ENCODE results near the gene PAX1.

PAX1 gene

GRCh38 chr20:21707999-21708737 is 2.7 kb downstream of the PAX1 start:
- no peak overlapping the region for H3K4me3 ChIP-seq (ENCODE audit: low read length)
- no peak for TF ChIP-seq CTCF (conservative IDR thresholded peaks at IDR 0.05; ENCODE audit: low read length)
- DNase-seq (ENCODE audit: low read depth), result no peak

GRCh38 chr20:21708738-21709534 is 3.5 kb downstream of the PAX1 start:
- TF ChIP-seq CTCF (conservative IDR thresholded peaks at IDR 0.05; ENCODE audit: low read length), result no peak
- no peak for DNase-seq (ENCODE audit: low read depth)
- no peak overlapping the region for H3K4me3 ChIP-seq (ENCODE audit: low read length)

GRCh38 chr20:21709535-21709904 is 4.1 kb downstream of the PAX1 start:
- no peak for TF ChIP-seq CTCF (conservative IDR thresholded peaks at IDR 0.05; ENCODE audit: low read length)
- DNase-seq (ENCODE audit: low read depth), result no peak
- no peak overlapping the region for H3K4me3 ChIP-seq (ENCODE audit: low read length)

- TF ChIP-seq CTCF (conservative IDR thresholded peaks at IDR 0.05; ENCODE audit: low read length), result no peak
- DNase-seq (ENCODE audit: low read depth), result no peak
- H3K4me3 ChIP-seq (ENCODE audit: low read length), result no peak overlapping the region
Observed at GRCh38 chr20:21710341-21710740, 4.9 kb downstream of the PAX1 start.

GRCh38 chr20:21710863-21711431 is 5.5 kb downstream of the PAX1 start:
- no peak overlapping the region for H3K4me3 ChIP-seq (ENCODE audit: low read length)
- DNase-seq (ENCODE audit: low read depth), result no peak
- no peak for TF ChIP-seq CTCF (conservative IDR thresholded peaks at IDR 0.05; ENCODE audit: low read length)

GRCh38 chr20:21712443-21713059 is 7.1 kb downstream of the PAX1 start:
- TF ChIP-seq CTCF (conservative IDR thresholded peaks at IDR 0.05; ENCODE audit: low read length), result no peak
- DNase-seq (ENCODE audit: low read depth), result no peak
- no peak overlapping the region for H3K4me3 ChIP-seq (ENCODE audit: low read length)

Data from AG10803 (cell line).